ENCODE data around the gene PEAK1. TPM values are rescaled to one million over a fixed set of nuclear protein-coding genes. Genes with fewer than 3 reads are reported as not detected.

PEAK1 gene
- total RNA-seq, 1 experiment from 2014 or later = 21.2 TPM

GRCh38 chr15:77373441-77373840, 46.5 kb downstream of the PEAK1 start:
- Histone ChIP-seq H2AFZ (ENCODE audit: low read length) (no peak overlapping the region), H3K9me3 (ENCODE audit: control insufficient read depth, low read depth, low read length) (no peaks in the 10 kb centered on the region), H3K23ac (ENCODE audit: insufficient read length, low read depth, low read length) (no peak overlapping the region), H3K4me1 (ENCODE audit: insufficient read depth, low read length) (no peaks in the 10 kb centered on the region), H3K18ac (ENCODE audit: insufficient read length, low read depth, low read length) (no peak overlapping the region), H2BK120ac (ENCODE audit: low read depth, low read length, poor library complexity, severe bottlenecking) (no peak overlapping the region), H2AK5ac (ENCODE audit: insufficient read length, low read length) (no peak overlapping the region), H3K56ac (ENCODE audit: insufficient read length, low read depth, low read length) (no peak overlapping the region), H3T11ph (ENCODE audit: low read length) (no peak overlapping the region), H3K79me1 (ENCODE audit: insufficient read depth, low read depth, low read length, poor library complexity, severe bottlenecking) (no peaks in the 10 kb centered on the region), H3K9ac (ENCODE audit: extremely low read depth, insufficient read length, low read length) (no peak overlapping the region), H3K14ac (ENCODE audit: insufficient read depth, low read length) (no peak overlapping the region), H2BK20ac (ENCODE audit: low read depth, low read length, poor library complexity, severe bottlenecking) (no peak overlapping the region), H3K27ac (ENCODE audit: insufficient read length, low read depth, low read length) (no peak overlapping the region), H2BK5ac (ENCODE audit: insufficient read length, low read length) (no peak overlapping the region), H3K79me2 (ENCODE audit: insufficient read depth, low read length) (peaks cover 2% of the 10 kb centered on the region; the same call in 1 of the 2 replicates), H4K5ac (ENCODE audit: insufficient read length, low read depth, low read length) (no peak overlapping the region), H4K8ac (replicated peaks; ENCODE audit: insufficient read length, low read depth, low read length) (no peak overlapping the region), H3K4me2 (ENCODE audit: insufficient read depth, insufficient read length, low read length) (no peak overlapping the region), H2BK15ac (ENCODE audit: low read depth, low read length) (no peak overlapping the region), H4K91ac (ENCODE audit: insufficient read length, low read depth, low read length) (no peak overlapping the region), H3K4ac (ENCODE audit: low read depth, low read length) (no peak overlapping the region), H2BK12ac (ENCODE audit: insufficient read length, low read depth, low read length) (no peak overlapping the region), H4K20me1 (ENCODE audit: control insufficient read depth, insufficient read depth, insufficient read length) (no peaks in the 10 kb centered on the region), H3K23me2 (ENCODE audit: insufficient read length, low read depth, low read length, poor library complexity, severe bottlenecking) (no peaks in the 10 kb centered on the region), H3K27me3 (ENCODE audit: insufficient read depth, low read length) (no peaks in the 10 kb centered on the region)
- Mint-ChIP-seq H3K27me3 (ENCODE audit: low read depth) (no peaks in the 10 kb centered on the region), H3K9me3 (no peaks in the 10 kb centered on the region; a peak in 1 of 5 replicates), H3K4me3 (no peak overlapping the region), H3K27ac (no peak overlapping the region), H3K4me1 (peaks cover 5 to 10% of the 10 kb centered on the region in 2 experiments; a peak in 3 of 4 replicates), H3K36me3 (ENCODE audit: insufficient read depth in 1 of 3, low read depth in 3 of 3) (peaks cover 0 to 2% (median 2%) of the 10 kb centered on the region in 3 experiments; a peak in 2 of 7 replicates)
- no CpG with 5 or more reads among the region's 4 CpGs for WGBS (ENCODE audit: extremely low coverage, insufficient read length, low lambda C conversion rate)
- TF ChIP-seq CTCF (conservative IDR thresholded peaks at IDR 0.05) = no peak
- DNase-seq = no peak

All from H9 (cell line).